Common myeloid progenitor, CD34-positive (primary cell): ENCODE measurements around the gene LRMDA.
A peak's percentile ranks its signal among the peaks of the same experiment; 100 is the strongest.

Source experiments
- CTCF ChIA-PET: fragments of 350-600 bp; sonication (Branson Sonifier 250); formaldehyde crosslinking; loops from one replicate; lab custom pipeline; 2021; ENCODE audit warnings: antibody characterized with exemption; lab: Charles Lee
- POLR2A ChIA-PET: fragments of 350-600 bp; sonication (Branson Sonifier 250); formaldehyde crosslinking; loops from one replicate; lab custom pipeline; 2021; ENCODE audit warnings: antibody characterized with exemption; lab: Charles Lee
- DNase-seq, 3 donors: peaks; one replicate each; pipeline versions ENCODE4 v3.0.0 to v3.0.0-alpha.2; 2013
- H3K27ac ChIP-seq, 2 experiments: 1 replicate in 1 of 2; 2 replicates in 1 of 2; pipeline ENCODE4 v1.7.0; 2013; ENCODE audit warnings: inconsistent platforms in 2 of 2, low read length in 2 of 2, mild to moderate bottlenecking in 2 of 2, low read depth in 1 of 2, moderate library complexity in 1 of 2; ENCODE audit not compliant: severe bottlenecking in 2 of 2, insufficient read depth in 1 of 2, poor library complexity in 1 of 2
- H3K27me3 ChIP-seq, 5 experiments: replicated peaks in 2 of 5; 1 replicate in 3 of 5; 2 replicates in 2 of 5; pipeline versions ENCODE4 v1.6.1 to v1.7.0; 2013; ENCODE audit warnings: low read length in 4 of 5, mild to moderate bottlenecking in 2 of 5, moderate library complexity in 2 of 5, inconsistent platforms in 1 of 5; ENCODE audit not compliant: insufficient read depth in 5 of 5, control insufficient read depth in 4 of 5
- H3K36me3 ChIP-seq, 4 experiments: 1 replicate in 2 of 4; 2 replicates in 2 of 4; pipeline versions ENCODE4 v1.6.1 to v1.7.0; 2013; ENCODE audit warnings: low read length in 3 of 4, control low read depth in 1 of 4, mild to moderate bottlenecking in 1 of 4; ENCODE audit not compliant: control insufficient read depth in 4 of 4, insufficient read depth in 4 of 4
- H3K4me1 ChIP-seq, 4 experiments: 1 replicate in 3 of 4; 2 replicates in 1 of 4; pipeline versions ENCODE4 v1.6.1 to v1.7.1; 2013; ENCODE audit warnings: low read length in 3 of 4, mild to moderate bottlenecking in 3 of 4, control low read depth in 1 of 4, inconsistent platforms in 1 of 4, moderate library complexity in 1 of 4; ENCODE audit not compliant: control insufficient read depth in 4 of 4, insufficient read depth in 4 of 4; ENCODE audit errors: control extremely low read depth in 1 of 4
- H3K4me3 ChIP-seq, 7 experiments: 1 replicate in 4 of 7; 2 replicates in 3 of 7; pipeline versions ENCODE4 v1.5.1 to v1.7.0; 2013; ENCODE audit warnings: mild to moderate bottlenecking in 7 of 7, low read length in 6 of 7, moderate library complexity in 6 of 7, inconsistent platforms in 2 of 7, low read depth in 2 of 7, control low read depth in 1 of 7; ENCODE audit not compliant: insufficient read depth in 4 of 7, control insufficient read depth in 1 of 7; ENCODE audit errors: extremely low read depth in 1 of 7
- H3K9me3 ChIP-seq, 5 experiments: 1 replicate in 4 of 5; 2 replicates in 1 of 5; pipeline versions ENCODE4 v1.6.1 to v1.7.1; 2013; ENCODE audit warnings: low read length in 4 of 5, mild to moderate bottlenecking in 2 of 5, inconsistent platforms in 1 of 5, low read depth in 1 of 5, moderate library complexity in 1 of 5; ENCODE audit not compliant: control insufficient read depth in 4 of 5, insufficient read depth in 2 of 5; ENCODE audit errors: control extremely low read depth in 1 of 5
- WGBS: methylation state at CpG from one replicate; pipeline ENCODE4 v1.1.5; 2013; ENCODE audit not compliant: insufficient coverage; 5-methylcytosine and 5-hydroxymethylcytosine counted together

LRMDA gene

GRCh38 chr10:75672842-75673241, 241.4 kb downstream of the LRMDA start:
- H3K4me1 ChIP-seq: peaks cover 0 to 1% (median 0%) of the 10 kb centered on the region in 4 experiments
- H3K4me3 ChIP-seq: no peak overlapping the region
- H3K9me3 ChIP-seq: peaks cover 0 to 2% (median 0%) of the 10 kb centered on the region in 5 experiments
- H3K27ac ChIP-seq: no peak overlapping the region
- H3K36me3 ChIP-seq: no peaks in the 10 kb centered on the region
- ChIA-PET CTCF (interaction anchor here (1.0 kb wide), 1 partner anchor 11 kb away, joined by 3 read pairs; no protein-coding TSS in a partner anchor), POLR2A (no interaction called here)
- peak in 1 of 3 donors; percentile 24 for DNase-seq
- H3K27me3 ChIP-seq: no peaks in the 10 kb centered on the region
- 100% methylated on average over 2 of the region's 4 CpGs for WGBS

- ChIA-PET CTCF (interaction anchor here (1.3 kb wide), 1 partner anchor 14 kb away, joined by 3 read pairs; no protein-coding TSS in a partner anchor), POLR2A (no interaction called here)
- no peaks in the 10 kb centered on the region for H3K27me3 ChIP-seq
These were observed 246.1 kb downstream of the LRMDA start for GRCh38 chr10:75677541-75677940.

DNA sequence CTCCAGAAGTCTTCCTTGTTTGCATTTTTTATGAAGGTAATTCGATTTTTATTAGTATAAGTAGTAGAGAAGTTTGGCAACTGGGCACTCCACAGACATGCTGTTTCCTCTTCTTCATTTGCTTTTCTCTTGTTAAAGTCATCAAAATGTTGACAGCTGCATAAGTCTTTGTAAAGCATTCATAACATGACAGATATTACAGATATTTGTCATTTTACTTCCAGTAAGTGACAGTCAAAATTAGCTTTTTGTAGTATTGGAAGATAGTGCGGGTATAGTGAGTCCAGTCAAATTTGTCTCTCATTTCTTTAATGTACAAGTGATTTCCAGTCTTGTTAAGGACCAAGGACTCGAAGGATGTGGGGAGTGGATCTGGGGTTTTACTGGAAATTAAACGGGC, 247.1 kb downstream of the LRMDA start:
- Histone ChIP-seq H3K27ac (no peak overlapping the region), H3K27me3 (no peaks in the 10 kb centered on the region), H3K36me3 (no peaks in the 10 kb centered on the region), H3K4me1 (no peaks in the 10 kb centered on the region), H3K4me3 (no peak overlapping the region), H3K9me3 (no peaks in the 10 kb centered on the region)
- DNase-seq: no peak
- WGBS: 100% methylated on average over 3 of the region's 4 CpGs
- CTCF ChIA-PET: interaction anchor here (1.3 kb wide), 1 partner anchor 15 kb away, joined by 3 read pairs; no protein-coding TSS in a partner anchor
- POLR2A ChIA-PET: no interaction called here

More at GRCh38 chr10:75677541-75677940, 246.1 kb downstream of the LRMDA start:
- H3K4me3 ChIP-seq: no peak overlapping the region
- no peak overlapping the region for H3K27ac ChIP-seq
- no peak for DNase-seq
- H3K4me1 ChIP-seq: peaks cover 0 to 1% (median 0%) of the 10 kb centered on the region in 4 experiments
- H3K9me3 ChIP-seq: no peaks in the 10 kb centered on the region
- no peaks in the 10 kb centered on the region for H3K36me3 ChIP-seq
- WGBS: no CpG with 5 or more reads among the region's 3 CpGs

GRCh38 chr10:75679536-75679935, 248.1 kb downstream of the LRMDA start:
- Histone ChIP-seq H3K27ac (no peak overlapping the region), H3K4me3 (no peak overlapping the region), H3K27me3 (no peaks in the 10 kb centered on the region), H3K9me3 (no peaks in the 10 kb centered on the region), H3K36me3 (no peaks in the 10 kb centered on the region), H3K4me1 (no peaks in the 10 kb centered on the region)
- POLR2A ChIA-PET: no interaction called here
- CTCF ChIA-PET: no interaction called here
- DNase-seq: no peak
- no CpG with 5 or more reads among the region's 2 CpGs for WGBS

- peaks cover 0 to 5% (median 0%) of the 10 kb centered on the region in 5 experiments for H3K9me3 ChIP-seq
- H3K27ac ChIP-seq: no peak overlapping the region
- no peaks in the 10 kb centered on the region for H3K4me1 ChIP-seq
- CTCF ChIA-PET: no interaction called here
- POLR2A ChIA-PET: no interaction called here
- no peak overlapping the region for H3K4me3 ChIP-seq
- no peaks in the 10 kb centered on the region for H3K36me3 ChIP-seq
- no peak for DNase-seq
- H3K27me3 ChIP-seq: no peaks in the 10 kb centered on the region
- 92% methylated on average over 7 of the region's 7 CpGs for WGBS
These were observed 249.9 kb downstream of the LRMDA start for GRCh38 chr10:75681334-75681733.

GRCh38 chr10:75682649-75683557, 251.5 kb downstream of the LRMDA start:
- H3K9me3 ChIP-seq: peaks cover 0 to 17% (median 4%) of the 10 kb centered on the region in 5 experiments
- no peaks in the 10 kb centered on the region for H3K27me3 ChIP-seq
- no peak for DNase-seq
- H3K4me3 ChIP-seq: no peak overlapping the region
- H3K36me3 ChIP-seq: no peaks in the 10 kb centered on the region
- WGBS: 100% methylated on average over 10 of the region's 11 CpGs
- no peak overlapping the region for H3K27ac ChIP-seq
- POLR2A ChIA-PET: no interaction called here
- CTCF ChIA-PET: interaction anchor here (1.3 kb wide), 2 partner anchors 8 to 10 kb away, joined by 3 read pairs; no protein-coding TSS in a partner anchor
- H3K4me1 ChIP-seq: no peaks in the 10 kb centered on the region

DNA sequence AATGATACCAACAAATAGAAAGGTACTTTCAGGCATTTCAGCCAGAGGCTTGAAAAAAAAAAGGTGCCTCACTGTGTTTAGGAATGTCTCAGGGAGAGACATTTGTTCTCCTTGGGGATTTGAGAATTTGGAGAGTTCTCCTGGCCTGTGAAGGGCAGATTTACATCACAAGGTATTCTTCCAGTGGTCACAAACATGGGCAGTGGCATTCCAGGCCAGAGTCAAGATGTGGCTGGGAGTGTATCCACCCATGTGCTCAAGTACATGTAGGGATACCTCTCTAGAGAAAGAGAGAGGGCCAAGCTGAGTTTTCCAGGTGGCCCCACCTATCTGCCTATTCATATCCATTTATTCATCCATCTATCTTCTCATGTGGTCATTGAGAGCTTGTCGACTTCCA, 253.8 kb downstream of the LRMDA start:
- Histone ChIP-seq H3K27ac (no peak overlapping the region), H3K4me3 (no peak overlapping the region), H3K36me3 (no peaks in the 10 kb centered on the region), H3K9me3 (peaks cover 2 to 20% (median 4%) of the 10 kb centered on the region in 5 experiments), H3K27me3 (no peaks in the 10 kb centered on the region), H3K4me1 (no peaks in the 10 kb centered on the region)
- no peak for DNase-seq
- ChIA-PET CTCF (interaction anchor here (1.4 kb wide), 1 partner anchor 10 kb away, joined by 3 read pairs; no protein-coding TSS in a partner anchor), POLR2A (no interaction called here)
- no CpG with 5 or more reads among the region's 1 CpG for WGBS
